K562 (cell line): ENCODE measurements around the gene NANS. TPM values are rescaled to one million over a fixed set of nuclear protein-coding genes. Genes with fewer than 3 reads are reported as not detected.
A peak's percentile ranks its signal among the peaks of the same experiment; 100 is the strongest.

Experiments
- ATAC-seq: fragments of 200-7000 bp; cut with Tn5 transposase; 3 replicates; pipeline ENCODE4 v1.9.1; 2020; ENCODE audit warnings: moderate library complexity
- BruUV-seq: library from RNA; stranded (reverse); fragments of 400-500 nt; replicated peaks from 2 replicates; lab custom pipeline; 2021; lab: Mats Ljungman, UMichigan
- CTCF ChIA-PET: fragments of 300-600 bp; formaldehyde crosslinking; extraction: SDS; loops from one replicate; lab custom pipeline; 2021; ENCODE audit warnings: low intra/inter-chr PET ratio; lab: Yijun Ruan, JAX
- POLR2A ChIA-PET: fragments of 300-600, 350-650 bp; sonication (Branson Sonifier 250); formaldehyde crosslinking; extraction: SDS; loops from one replicate; lab custom pipeline; 2021; ENCODE audit warnings: antibody characterized with exemption, inconsistent platforms; lab: Yijun Ruan, JAX
- DNase-seq, 4 experiments: peaks; one replicate each; pipeline versions ENCODE4 v3.0.0 to v3.0.0-alpha.2; 2011 to 2018; ENCODE audit warnings: low spot score in 3 of 4, mixed read lengths in 3 of 4; ENCODE audit errors: extremely low read depth in 1 of 4
- FAIRE-seq: peaks from 2 replicates; lab custom pipeline; 2011; peaks lifted over from hg19 to GRCh38; lab: Jason Lieb, UNC
- H2AFZ ChIP-seq: 2 replicates; pipeline ENCODE4 v1.6.0; 2011; ENCODE audit warnings: low read depth, low read length, control low read depth, inconsistent platforms
- H3K27ac ChIP-seq: fragments of 200-600 bp; 3 replicates; pipeline ENCODE4 v1.8.0; 2011; ENCODE audit warnings: low read depth, mild to moderate bottlenecking, control low read depth, inconsistent platforms, low read length, moderate library complexity, mixed read lengths; ENCODE audit errors: extremely low read depth
- H3K27me3 ChIP-seq, 2 experiments: fragments of 300-600 bp in 1 of 2; 2 replicates in 1 of 2; 3 replicates in 1 of 2; pipeline versions ENCODE4 v1.6.0 to v1.8.0; 2011; ENCODE audit warnings: inconsistent platforms in 2 of 2, low read length in 2 of 2, mild to moderate bottlenecking in 1 of 2, mixed read lengths in 1 of 2, moderate library complexity in 1 of 2; ENCODE audit not compliant: control insufficient read depth in 2 of 2, insufficient read depth in 2 of 2
- H3K36me3 ChIP-seq: fragments of 300-600 bp; 3 replicates; pipeline ENCODE4 v1.8.0; 2011; ENCODE audit warnings: mild to moderate bottlenecking, low read length, inconsistent platforms; ENCODE audit not compliant: control insufficient read depth, insufficient read depth
- H3K4me1 ChIP-seq, 2 experiments: fragments of 200-600 bp in 1 of 2; replicated peaks in 1 of 2; 2 replicates in 1 of 2; 3 replicates in 1 of 2; pipeline versions ENCODE4 v1.5.1 to v1.8.0; 2011; ENCODE audit warnings: inconsistent platforms in 2 of 2, low read length in 2 of 2, mild to moderate bottlenecking in 1 of 2, mixed read lengths in 1 of 2, moderate library complexity in 1 of 2; ENCODE audit not compliant: control insufficient read depth in 2 of 2, insufficient read depth in 2 of 2
- H3K4me2 ChIP-seq: 2 replicates; pipeline ENCODE4 v1.6.1; 2011; ENCODE audit warnings: low read length, control low read depth, inconsistent platforms, mixed read lengths; ENCODE audit not compliant: insufficient read depth
- H3K4me3 ChIP-seq: fragments of 200-600 bp; sonication (generic), shearing (Covaris generic); 2 replicates; pipeline ENCODE4 v1.5.1; 2016; ENCODE audit warnings: control low read depth, inconsistent platforms
- H3K79me2 ChIP-seq: fragments of 200-600 bp; 3 replicates; pipeline ENCODE4 v1.8.0; 2011; ENCODE audit warnings: low read length, inconsistent platforms; ENCODE audit not compliant: control insufficient read depth, insufficient read depth
- H3K9ac ChIP-seq, 2 experiments: 2 replicates each; pipeline versions ENCODE4 v1.6.0 to v1.6.1; 2011; ENCODE audit warnings: low read depth in 2 of 2, low read length in 2 of 2, control low read depth in 1 of 2, inconsistent platforms in 1 of 2, mild to moderate bottlenecking in 1 of 2, mixed read lengths in 1 of 2; ENCODE audit not compliant: insufficient read depth in 1 of 2
- H3K9me1 ChIP-seq: one replicate; pipeline ENCODE4 v1.6.0; 2011; ENCODE audit warnings: inconsistent platforms, mild to moderate bottlenecking, low read length, moderate library complexity; ENCODE audit not compliant: control insufficient read depth, insufficient read depth
- H3K9me3 ChIP-seq: replicated peaks from 2 replicates; pipeline ENCODE4 v1.5.1; 2011; ENCODE audit warnings: low read depth, low read length, inconsistent platforms; ENCODE audit not compliant: control insufficient read depth, insufficient read depth
- H4K20me1 ChIP-seq: replicated peaks from 2 replicates; pipeline ENCODE4 v1.6.1; 2011; ENCODE audit warnings: low read length, inconsistent platforms, mixed read lengths; ENCODE audit not compliant: control insufficient read depth, insufficient read depth
- FUS ChIP-seq: fragments of 200-400 bp; formaldehyde crosslinking; optimal IDR thresholded peaks from 2 replicates; pipeline ENCODE3; 2017; ENCODE audit warnings: low read depth, low read length
- GATA2 ChIP-seq: sonication (generic); formaldehyde crosslinking; IDR thresholded peaks from 2 replicates; pipeline ENCODE4 v1.4.0; 2020; ENCODE audit warnings: mild to moderate bottlenecking, missing genetic modification reagents
- HLTF ChIP-seq: fragments of 450-650 bp; IDR thresholded peaks from 2 replicates; pipeline ENCODE4 v1.6.1; 2016
- HNRNPH1 ChIP-seq: fragments of 200-400 bp; formaldehyde crosslinking; optimal IDR thresholded peaks from 2 replicates; pipeline ENCODE3; 2017; ENCODE audit warnings: low read depth, mild to moderate bottlenecking, low read length, moderate library complexity
- MXD1 ChIP-seq: fragments of 250-450 bp; sonication (Bioruptor Pico); IDR thresholded peaks from 2 replicates; pipeline ENCODE4 v1.8.0; 2021; ENCODE audit warnings: borderline replicate concordance, mild to moderate bottlenecking, moderate library complexity; ENCODE audit not compliant: poor library complexity, severe bottlenecking
- MYC ChIP-seq, 2 experiments: fragments of 250-450 bp in 1 of 2; sonication (Bioruptor Pico) in 1 of 2; IDR thresholded peaks; 2 replicates each; pipeline versions ENCODE4 v1.5.1 to v1.6.1; 2012 to 2021; ENCODE audit warnings: low read depth in 2 of 2, borderline replicate concordance in 1 of 2, improper control_type of control experiment in 1 of 2, low read length in 1 of 2, mild to moderate bottlenecking in 1 of 2, moderate library complexity in 1 of 2
- NFIX ChIP-seq: fragments of 250-450 bp; sonication (Bioruptor Pico); IDR thresholded peaks from 2 replicates; pipeline ENCODE4 v1.4.0; 2020; ENCODE audit warnings: low read depth, mild to moderate bottlenecking, moderate library complexity
- PTTG1 ChIP-seq: fragments of 450-650 bp; IDR thresholded peaks from 2 replicates; pipeline ENCODE4 v1.6.1; 2016; ENCODE audit warnings: low read depth, mild to moderate bottlenecking, missing genetic modification characterization, missing compliant biosample characterization
- SMAD2 ChIP-seq: fragments of 150-350 bp; IDR thresholded peaks from 2 replicates; pipeline ENCODE4 v1.6.1; 2014; ENCODE audit warnings: low read depth, mild to moderate bottlenecking, low read length
- SREBF2 ChIP-seq: sonication (generic); formaldehyde crosslinking; IDR thresholded peaks from 2 replicates; pipeline ENCODE4 v1.4.0; 2020; ENCODE audit warnings: mild to moderate bottlenecking, missing genetic modification reagents
- TARDBP ChIP-seq: fragments of 450-650 bp; IDR thresholded peaks from 2 replicates; pipeline ENCODE4 v1.6.1; 2016
- WGBS: fragments of 100-300 bp; shearing (Covaris generic); methylation state at CpG from one replicate; pipeline ENCODE4 v1.1.6; 2016; ENCODE audit warnings: low coverage, mixed read lengths; ENCODE audit not compliant: insufficient coverage; ENCODE audit errors: missing lambda C conversion rate; 5-methylcytosine and 5-hydroxymethylcytosine counted together
- in situ Hi-C: fragments of 300-500 bp; cut with MboI; formaldehyde crosslinking; loops from 4 replicates; pipeline ENCODE4 v1.15.0; 2018; ENCODE audit warnings: inconsistent platforms, mixed read lengths
- intact Hi-C: fragments of 100-400 bp; cut with micrococcal nuclease; formaldehyde crosslinking; loops from 2 replicates; pipeline ENCODE4 v1.14.2; 2022
- polyA plus RNA-seq, 8 experiments: library from polyadenylated mRNA; depleted of rRNA in 4 of 8; stranded (reverse) in 5 of 8; unstranded in 3 of 8; fragments of >200 nt; fragmentation: Nextera tagmentation in 2 of 8; fragmentation: Illumina TruSeq in 1 of 8; extraction: Ambion mirVana in 2 of 8; extraction: Trizol in 1 of 8; gene quantifications; 2 replicates each; pipeline versions ENCODE4 v1.2.1 to v1.2.3, GENCODE V29; 2011 to 2014; ENCODE audit warnings: inconsistent platforms in 1 of 8, missing spikeins in 1 of 8
- total RNA-seq, 7 experiments: library from RNA; depleted of rRNA in 6 of 7; stranded (reverse); fragments of >200 nt in 6 of 7; fragmentation: Illumina TruSeq in 2 of 7; extraction: Trizol in 2 of 7; gene quantifications; 2 replicates each; pipeline versions ENCODE4 v1.2.1 to v1.2.3, GENCODE V29; 2011 to 2021; ENCODE audit warnings: low replicate concordance in 1 of 7
- TF ChIP-seq, protein P1 (sequence below): IDR thresholded peaks from 2 replicates; pipeline ENCODE4 v1.6.1; 2012; ENCODE audit warnings: low read depth, low read length, improper control_type of control experiment, borderline replicate concordance
- TF ChIP-seq, protein P2 (sequence below): fragments of 450-650 bp; IDR thresholded peaks from 2 replicates; pipeline ENCODE4 v1.6.1; 2016; ENCODE audit warnings: missing biosample characterization, missing genetic modification characterization

NANS gene
- total and polyA plus RNA-seq, 9 of the 15 experiments (the other 6 are each of a cell fraction or from before 2014, with no cell fraction given): 37.1 to 181 (median 137) TPM

DNA sequence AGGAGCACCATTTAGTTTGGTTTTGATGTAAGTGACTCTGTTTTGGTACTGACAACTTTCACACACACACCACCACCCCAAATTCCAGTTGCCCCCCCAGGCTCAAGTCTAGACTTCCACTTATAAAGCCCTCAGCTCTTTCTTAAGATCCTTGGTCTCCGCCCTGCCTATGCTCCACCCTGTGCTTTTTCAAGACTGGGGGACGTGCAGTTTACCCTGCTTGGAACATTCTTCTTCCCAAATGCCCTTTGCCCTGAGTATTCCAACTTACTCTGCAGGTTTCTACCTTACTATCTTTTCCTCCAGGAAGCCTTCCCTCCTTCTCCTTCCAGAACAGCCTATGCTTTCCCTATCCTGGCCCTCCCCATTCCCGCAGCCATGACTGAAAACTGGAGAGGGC is 63.9 kb downstream of the NANS start:
- CTCF ChIA-PET: interaction anchor here (1.4 kb wide), 1 partner anchor 144 kb away, joined by 4 read pairs; no protein-coding TSS in a partner anchor
- peaks cover 14 to 22% of the 10 kb centered on the region in 2 experiments; a peak in 4 of 5 replicates for H3K4me1 ChIP-seq
- no TSS peak for BruUV-seq
- H4K20me1 ChIP-seq: no peaks in the 10 kb centered on the region
- FAIRE-seq (no peak), DNase-seq (no peak), ATAC-seq (no peak)
- peaks cover 28% of the 10 kb centered on the region; the same call in 2 of the 3 replicates for H3K36me3 ChIP-seq
- H3K27ac ChIP-seq: no peak overlapping the region
- no peak overlapping the region for H3K4me2 ChIP-seq
- H3K9me1 ChIP-seq: no peaks in the 10 kb centered on the region
- intact Hi-C loops: no loop called here
- in situ Hi-C loops: no loop called here
- TF ChIP-seq MXD1 (CRISPR knock-in tag) (no peak), SMAD2 (no peak), TARDBP (no peak), HLTF (no peak), SREBF2 (no peak), FUS (no peak), MYC (IDR thresholded peaks at IDR 0.05; ENCODE audit: low read depth, low read length) (no peak), MYC (CRISPR knock-in tag; IDR thresholded peaks at IDR 0.05; ENCODE audit: borderline replicate concordance, low read depth) (no peak), PTTG1 (tag) (no peak), NFIX (no peak), GATA2 (no peak), HNRNPH1 (no peak)
- TF ChIP-seq, protein P1, sequence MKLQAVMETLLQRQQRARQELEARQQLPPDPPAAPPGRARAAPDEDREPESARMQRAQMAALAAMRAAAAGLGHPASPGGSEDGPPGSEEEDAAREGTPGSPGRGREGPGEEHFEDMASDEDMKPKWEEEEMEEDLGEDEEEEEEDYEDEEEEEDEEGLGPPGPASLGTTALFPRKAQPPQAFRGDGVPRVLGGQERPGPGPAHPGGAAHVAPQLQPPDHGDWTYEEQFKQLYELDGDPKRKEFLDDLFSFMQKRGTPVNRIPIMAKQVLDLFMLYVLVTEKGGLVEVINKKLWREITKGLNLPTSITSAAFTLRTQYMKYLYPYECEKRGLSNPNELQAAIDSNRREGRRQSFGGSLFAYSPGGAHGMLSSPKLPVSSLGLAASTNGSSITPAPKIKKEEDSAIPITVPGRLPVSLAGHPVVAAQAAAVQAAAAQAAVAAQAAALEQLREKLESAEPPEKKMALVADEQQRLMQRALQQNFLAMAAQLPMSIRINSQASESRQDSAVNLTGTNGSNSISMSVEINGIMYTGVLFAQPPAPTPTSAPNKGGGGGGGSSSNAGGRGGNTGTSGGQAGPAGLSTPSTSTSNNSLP: no peak
- TF ChIP-seq, protein P2, sequence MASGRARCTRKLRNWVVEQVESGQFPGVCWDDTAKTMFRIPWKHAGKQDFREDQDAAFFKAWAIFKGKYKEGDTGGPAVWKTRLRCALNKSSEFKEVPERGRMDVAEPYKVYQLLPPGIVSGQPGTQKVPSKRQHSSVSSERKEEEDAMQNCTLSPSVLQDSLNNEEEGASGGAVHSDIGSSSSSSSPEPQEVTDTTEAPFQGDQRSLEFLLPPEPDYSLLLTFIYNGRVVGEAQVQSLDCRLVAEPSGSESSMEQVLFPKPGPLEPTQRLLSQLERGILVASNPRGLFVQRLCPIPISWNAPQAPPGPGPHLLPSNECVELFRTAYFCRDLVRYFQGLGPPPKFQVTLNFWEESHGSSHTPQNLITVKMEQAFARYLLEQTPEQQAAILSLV (tag): no peak
- H3K27me3 ChIP-seq: no peaks in the 10 kb centered on the region
- H2AFZ ChIP-seq: peak overlapping the region; percentile 48
- H3K9ac ChIP-seq: peak overlapping the region in 1 of 2 experiments; percentile 20; a peak in 1 of 4 replicates
- H3K9me3 ChIP-seq: no peaks in the 10 kb centered on the region
- WGBS: 58% methylated on average over 3 of the region's 3 CpGs
- H3K79me2 ChIP-seq: peaks cover 27% of the 10 kb centered on the region
- no peak overlapping the region for H3K4me3 ChIP-seq
- POLR2A ChIA-PET: interaction anchor here (1.2 kb wide), 2 partner anchors 10 to 36 kb away, joined by 3 to 4 read pairs; no protein-coding TSS in a partner anchor
